Spinal cord (tissue), 10 donors: ENCODE data around the gene SLC17A3. TPM values are rescaled to one million over a fixed set of nuclear protein-coding genes. Genes with fewer than 3 reads are reported as not detected.

Source experiments
- DNase-seq, 6 donors: peaks; one replicate each; pipeline versions ENCODE4 v3.0.0 to v3.0.0-alpha.2; 2013 to 2015; ENCODE audit warnings: low spot score in 6 of 6, low read depth in 4 of 6
- H3K27ac ChIP-seq: one replicate; pipeline ENCODE4 v1.5.1; 2013; ENCODE audit warnings: low read depth, low read length, control low read depth
- H3K27me3 ChIP-seq: one replicate; pipeline ENCODE4 v1.6.1; 2013; ENCODE audit warnings: low read length; ENCODE audit not compliant: control insufficient read depth, insufficient read depth
- H3K36me3 ChIP-seq: one replicate; pipeline ENCODE4 v1.6.1; 2013; ENCODE audit warnings: low read length; ENCODE audit not compliant: control insufficient read depth, insufficient read depth
- H3K4me1 ChIP-seq: one replicate; pipeline ENCODE4 v1.6.1; 2013; ENCODE audit warnings: low read length; ENCODE audit not compliant: control insufficient read depth, insufficient read depth
- H3K4me3 ChIP-seq: one replicate; pipeline ENCODE4 v1.5.1; 2013; ENCODE audit warnings: low read depth, low read length, control low read depth
- H3K9me3 ChIP-seq: one replicate; pipeline ENCODE4 v1.6.1; 2013; ENCODE audit warnings: low read length; ENCODE audit not compliant: control insufficient read depth, insufficient read depth
- WGBS: methylation state at CpG from one replicate; pipeline ENCODE4 v1.1.5; 2013; ENCODE audit warnings: missing lambda C conversion rate; ENCODE audit not compliant: insufficient coverage; 5-methylcytosine and 5-hydroxymethylcytosine counted together
- polyA plus RNA-seq, 2 donors: library from polyadenylated mRNA; unstranded; fragments of 120-200 nt; gene quantifications; one replicate each; pipeline ENCODE4 v1.2.1, GENCODE V29; 2013; ENCODE audit not compliant: insufficient read length in 2 of 2
- total RNA-seq, 2 donors: library from RNA; depleted of rRNA in 1 of 2; stranded (reverse); fragments of 120-200 nt in 1 of 2; fragments of >200 nt in 1 of 2; gene quantifications; one replicate each; pipeline versions ENCODE4 v1.2.3 to v1.2.4, GENCODE V29; 2013 to 2014
- donor health status: healthy.

SLC17A3 gene
- total and polyA plus RNA-seq, 4 donors = not detected

GRCh38 chr6:25907475-25908014 lies 33.5 kb upstream of the SLC17A3 start:
- Histone ChIP-seq H3K27me3 (no peaks in the 10 kb centered on the region), H3K9me3 (no peaks in the 10 kb centered on the region), H3K27ac (no peak overlapping the region), H3K4me3 (no peak overlapping the region), H3K4me1 (no peaks in the 10 kb centered on the region), H3K36me3 (no peaks in the 10 kb centered on the region)
- DNase-seq = no peak
- no CpG with 5 or more reads among the region's 1 CpG for WGBS

DNA sequence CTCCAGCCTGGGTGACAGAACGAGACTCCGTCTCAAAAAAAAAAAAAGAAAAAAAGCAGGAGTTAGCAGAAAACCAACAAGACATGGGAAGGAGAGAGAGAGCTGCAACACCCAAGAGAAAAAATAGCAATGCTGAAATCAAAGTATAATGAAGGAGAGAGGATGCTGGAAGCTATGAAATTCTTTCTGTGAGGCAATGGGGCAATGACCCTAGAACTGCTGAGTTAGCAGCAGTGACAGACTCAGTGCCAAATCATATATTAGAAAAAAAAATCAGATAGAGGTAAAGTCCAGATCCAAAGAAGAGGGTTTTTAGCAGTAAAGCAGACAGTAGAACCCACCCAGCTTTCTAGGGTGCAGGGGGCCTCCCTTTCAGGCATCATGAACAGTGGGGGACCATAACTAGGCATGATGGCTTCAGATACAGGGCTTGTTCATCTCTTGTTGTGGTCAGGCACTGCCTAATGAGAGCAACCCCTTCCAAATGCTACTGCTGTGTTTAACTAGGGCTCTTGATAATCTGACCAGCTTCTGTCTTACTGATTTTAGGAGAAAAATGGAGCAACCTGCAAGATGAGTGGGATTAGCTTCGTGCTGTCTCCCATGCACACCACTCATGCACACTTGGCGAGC lies 29.5 kb upstream of the SLC17A3 start:
- DNase-seq = no peak
- no peak overlapping the region for H3K27ac ChIP-seq
- no peaks in the 10 kb centered on the region for H3K27me3 ChIP-seq
- WGBS = no CpG with 5 or more reads among the region's 4 CpGs
- no peaks in the 10 kb centered on the region for H3K4me1 ChIP-seq
- no peak overlapping the region for H3K4me3 ChIP-seq
- H3K36me3 ChIP-seq = no peaks in the 10 kb centered on the region
- no peaks in the 10 kb centered on the region for H3K9me3 ChIP-seq

GRCh38 chr6:25902071-25902470 lies 28.0 kb upstream of the SLC17A3 start:
- no CpG with 5 or more reads among the region's 1 CpG for WGBS
- Histone ChIP-seq H3K27me3 (no peaks in the 10 kb centered on the region), H3K27ac (no peak overlapping the region), H3K4me1 (no peaks in the 10 kb centered on the region), H3K9me3 (no peaks in the 10 kb centered on the region), H3K36me3 (no peaks in the 10 kb centered on the region), H3K4me3 (no peak overlapping the region)
- DNase-seq = no peak

DNA sequence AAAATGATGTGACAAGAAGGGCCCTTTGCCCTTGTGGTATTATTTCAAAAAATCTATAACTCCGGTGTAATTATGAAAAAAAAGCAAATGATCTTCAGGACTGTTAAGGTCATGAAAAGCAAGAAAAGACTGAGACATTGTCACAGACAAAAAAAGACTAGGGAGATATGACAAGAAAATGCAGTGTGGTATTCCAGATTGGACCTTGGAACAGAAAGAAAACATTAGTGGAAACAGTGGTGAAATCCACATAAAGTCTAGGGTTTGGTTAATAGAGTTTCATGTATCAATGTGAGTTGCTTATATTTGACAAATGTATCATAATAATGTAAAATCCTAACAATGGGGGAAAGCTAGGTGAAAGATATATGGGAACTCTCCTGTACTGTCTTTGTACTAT lies 26.8 kb upstream of the SLC17A3 start:
- Histone ChIP-seq H3K27me3 (no peaks in the 10 kb centered on the region), H3K27ac (no peak overlapping the region), H3K9me3 (no peaks in the 10 kb centered on the region), H3K36me3 (no peaks in the 10 kb centered on the region), H3K4me3 (no peak overlapping the region), H3K4me1 (no peaks in the 10 kb centered on the region)
- WGBS = 100% methylated on average over 1 of the region's 1 CpG
- no peak for DNase-seq

DNA sequence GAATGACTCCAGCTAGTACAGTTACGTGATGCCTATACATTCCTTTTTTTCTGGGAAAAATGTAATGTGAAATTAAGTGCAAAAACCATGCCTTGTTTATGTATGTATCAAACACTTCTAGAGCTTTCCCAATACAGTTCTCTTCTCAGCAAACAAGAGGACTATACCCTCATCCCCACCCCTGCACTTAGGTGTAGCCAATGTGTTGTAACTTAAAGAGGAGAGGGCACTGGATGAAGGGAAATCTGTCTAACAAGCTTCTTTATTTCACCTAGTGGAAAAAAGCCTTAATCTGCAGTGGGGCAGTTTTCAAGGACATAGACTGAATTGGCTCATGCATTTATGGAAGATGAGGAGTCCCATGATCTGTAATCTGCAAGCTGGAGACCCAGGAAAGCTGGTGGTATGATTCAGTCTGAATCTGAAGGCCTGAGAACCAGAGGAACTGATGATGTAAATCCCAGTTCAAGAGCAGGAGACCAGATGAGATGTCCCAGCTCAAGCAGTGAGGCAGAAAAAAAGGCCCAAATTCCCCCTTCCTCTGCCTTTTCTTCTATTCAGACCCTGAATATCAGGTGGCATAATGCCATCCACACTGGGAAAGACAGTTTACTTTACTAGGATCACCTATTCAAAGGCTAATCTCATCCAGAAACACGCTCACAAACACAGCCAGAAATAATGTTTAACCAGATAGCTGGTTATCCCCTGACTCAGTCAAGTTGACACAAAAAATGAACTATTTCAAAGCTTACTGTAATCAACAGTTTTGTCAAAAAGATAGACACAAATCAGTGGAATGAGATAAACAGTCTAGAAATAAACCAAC lies 25.8 kb upstream of the SLC17A3 start:
- Histone ChIP-seq H3K4me3 (no peak overlapping the region), H3K4me1 (no peaks in the 10 kb centered on the region), H3K27ac (no peak overlapping the region), H3K27me3 (no peaks in the 10 kb centered on the region), H3K36me3 (no peaks in the 10 kb centered on the region), H3K9me3 (no peaks in the 10 kb centered on the region)
- WGBS = 80% methylated on average over 1 of the region's 2 CpGs
- no peak for DNase-seq

DNA sequence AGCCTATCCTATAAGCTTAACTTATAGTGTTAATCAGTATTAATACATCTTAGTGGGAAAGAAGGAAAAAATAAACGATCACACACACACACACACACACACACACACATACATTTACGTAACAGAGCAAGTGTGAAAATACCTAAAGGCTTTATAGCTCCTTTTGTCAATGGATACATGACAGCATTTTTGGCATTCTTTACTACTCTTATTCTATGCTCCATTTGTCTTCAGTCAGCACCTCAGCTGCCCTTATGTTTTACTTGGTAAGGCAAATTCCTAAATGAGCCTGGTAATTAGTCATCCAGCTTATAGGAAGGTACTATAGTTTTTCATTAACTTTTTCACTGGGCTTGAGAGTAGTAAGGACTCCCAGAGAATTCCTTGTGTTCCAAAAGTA lies 25.1 kb upstream of the SLC17A3 start:
- no peaks in the 10 kb centered on the region for H3K27me3 ChIP-seq
- no peak overlapping the region for H3K27ac ChIP-seq
- no CpG with 5 or more reads among the region's 2 CpGs for WGBS
- no peaks in the 10 kb centered on the region for H3K9me3 ChIP-seq
- H3K4me1 ChIP-seq = no peaks in the 10 kb centered on the region
- no peaks in the 10 kb centered on the region for H3K36me3 ChIP-seq
- no peak overlapping the region for H3K4me3 ChIP-seq
- DNase-seq = no peak

DNA sequence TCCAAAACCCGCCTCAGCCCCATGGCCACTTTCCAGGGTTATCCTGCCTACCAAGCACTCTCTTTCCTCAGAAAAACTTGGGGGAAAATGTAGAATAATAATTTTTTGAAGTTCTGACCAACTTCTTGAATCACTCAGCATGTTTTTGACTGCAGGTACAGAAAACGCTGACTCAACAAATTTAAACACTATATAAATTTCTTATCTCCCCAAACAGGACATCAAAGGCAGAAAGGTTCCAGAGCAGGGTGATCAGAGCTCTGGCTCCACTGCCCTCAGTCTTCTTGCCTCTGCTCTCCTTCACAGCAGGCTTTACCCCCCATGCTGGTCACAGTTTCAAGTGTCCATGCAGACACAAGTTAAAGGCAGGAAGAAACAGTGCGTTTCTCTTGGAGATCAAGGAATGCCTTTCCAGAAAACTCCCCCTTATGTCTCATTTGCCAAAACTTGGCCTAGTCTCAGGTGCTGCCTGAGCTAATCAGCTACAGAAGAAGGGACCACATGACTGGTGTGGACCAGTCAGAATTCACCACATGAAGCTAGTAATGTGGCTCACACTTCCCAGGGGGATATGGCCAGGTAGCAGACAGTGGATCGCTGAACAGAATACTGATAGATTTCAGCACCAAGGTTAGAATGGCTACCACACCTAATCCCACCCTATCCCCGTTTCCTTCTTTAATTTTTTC lies 24.4 kb upstream of the SLC17A3 start:
- no peak for DNase-seq
- Histone ChIP-seq H3K9me3 (no peaks in the 10 kb centered on the region), H3K27me3 (no peaks in the 10 kb centered on the region), H3K4me3 (no peak overlapping the region), H3K27ac (no peak overlapping the region), H3K36me3 (no peaks in the 10 kb centered on the region), H3K4me1 (no peaks in the 10 kb centered on the region)
- 100% methylated on average over 2 of the region's 5 CpGs for WGBS

DNA sequence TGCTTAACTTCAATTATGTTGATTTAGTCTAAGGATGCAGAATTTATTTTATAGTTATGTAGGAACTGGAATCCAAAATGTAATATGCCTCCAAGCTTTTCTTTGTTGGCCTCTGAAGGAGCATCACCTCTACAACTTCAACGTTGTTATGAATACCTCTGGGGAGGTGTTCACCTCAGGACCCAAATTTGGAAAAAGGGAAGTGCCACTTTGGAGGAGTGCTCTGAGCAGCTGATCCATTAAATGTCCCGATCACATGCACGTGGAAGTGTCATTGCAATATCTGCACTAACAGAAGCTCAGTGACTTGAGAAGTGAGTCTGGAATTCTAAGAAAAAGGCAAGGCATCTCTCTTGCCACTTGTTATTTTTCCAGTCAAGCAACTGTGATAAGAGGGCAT lies 22.2 kb upstream of the SLC17A3 start:
- Histone ChIP-seq H3K9me3 (no peaks in the 10 kb centered on the region), H3K27me3 (no peaks in the 10 kb centered on the region), H3K27ac (no peak overlapping the region), H3K4me1 (no peaks in the 10 kb centered on the region), H3K36me3 (no peaks in the 10 kb centered on the region), H3K4me3 (no peak overlapping the region)
- WGBS = 100% methylated on average over 3 of the region's 3 CpGs
- DNase-seq = no peak

- no peaks in the 10 kb centered on the region for H3K36me3 ChIP-seq
- DNase-seq = no peak
- no peak overlapping the region for H3K27ac ChIP-seq
- H3K27me3 ChIP-seq = no peaks in the 10 kb centered on the region
- no CpG with 5 or more reads among the region's 1 CpG for WGBS
- H3K4me1 ChIP-seq = no peaks in the 10 kb centered on the region
- no peak overlapping the region for H3K4me3 ChIP-seq
- no peaks in the 10 kb centered on the region for H3K9me3 ChIP-seq
These were observed 21.7 kb upstream of the SLC17A3 start for GRCh38 chr6:25895771-25896170.
